ENCODE results near the gene ERRFI1. TPM values are rescaled to one million over a fixed set of nuclear protein-coding genes. Genes with fewer than 3 reads are reported as not detected.
A peak's percentile ranks its signal among the peaks of the same experiment; 100 is the strongest.
"Not testable (repeated sequence)": the region's sequence is repeated elsewhere in the genome, so short reads cannot be mapped to it uniquely, and the experiment has no call there.

The ERRFI1 gene
- 10 to 100 TPM; 20.7 to 26.0 (median 23.1) TPM for polyA plus RNA-seq (ENCODE audit: insufficient read length in 4 of 4)

- DNase-seq (ENCODE audit: low read depth in 4 of 4, low spot score in 3 of 4): peak; percentile 85 to 91 (median 86)
Observed at GRCh38 chr1:8026153-8026975, at the start of gene ERRFI1. TSS of gene ERRFI1 (minus strand) at chr1:8026309. CDS start at chr1:8015619, 10,690 bp downstream.

- DNase-seq (ENCODE audit: low read depth in 4 of 4, low spot score in 3 of 4): no peak
Observed at GRCh38 chr1:8075511-8076051, 49.5 kb upstream of the ERRFI1 start.

- DNase-seq (ENCODE audit: low read depth in 4 of 4, low spot score in 3 of 4): no peak
Observed at GRCh38 chr1:8073112-8073855, 47.2 kb upstream of the ERRFI1 start.

- DNase-seq (ENCODE audit: low read depth in 4 of 4, low spot score in 3 of 4): peak in 3 of 4 donors; percentile 65 to 71 (median 69)
Observed at GRCh38 chr1:8070381-8070811, 44.3 kb upstream of the ERRFI1 start.

GRCh38 chr1:8069614-8070320 is 43.7 kb upstream of the ERRFI1 start:
- DNase-seq (ENCODE audit: low read depth in 4 of 4, low spot score in 3 of 4): not testable (repeated sequence)

GRCh38 chr1:8065369-8065768 is 39.3 kb upstream of the ERRFI1 start:
- DNase-seq (ENCODE audit: low read depth in 4 of 4, low spot score in 3 of 4): no peak

- DNase-seq (ENCODE audit: low read depth in 4 of 4, low spot score in 3 of 4): no peak
Observed at GRCh38 chr1:8063298-8064036, 37.4 kb upstream of the ERRFI1 start.

- DNase-seq (ENCODE audit: low read depth in 4 of 4, low spot score in 3 of 4): no peak
Observed at GRCh38 chr1:8062861-8063260, 36.8 kb upstream of the ERRFI1 start.

- DNase-seq (ENCODE audit: low read depth in 4 of 4, low spot score in 3 of 4): no peak
Observed at GRCh38 chr1:8061673-8062386, 35.7 kb upstream of the ERRFI1 start.

- DNase-seq (ENCODE audit: low read depth in 4 of 4, low spot score in 3 of 4): no peak
Observed at GRCh38 chr1:8061210-8061609, 35.1 kb upstream of the ERRFI1 start.

GRCh38 chr1:8059161-8059622 is 33.1 kb upstream of the ERRFI1 start:
- DNase-seq (ENCODE audit: low read depth in 4 of 4, low spot score in 3 of 4): no peak

- DNase-seq (ENCODE audit: low read depth in 4 of 4, low spot score in 3 of 4): not testable (repeated sequence)
Observed at GRCh38 chr1:8057779-8058178, 31.7 kb upstream of the ERRFI1 start.

- DNase-seq (ENCODE audit: low read depth in 4 of 4, low spot score in 3 of 4): no peak
Observed at GRCh38 chr1:8055973-8056372, 29.9 kb upstream of the ERRFI1 start.

- DNase-seq (ENCODE audit: low read depth in 4 of 4, low spot score in 3 of 4): no peak
Observed at GRCh38 chr1:8053878-8054567, 27.9 kb upstream of the ERRFI1 start.

GRCh38 chr1:8051650-8052049 is 25.5 kb upstream of the ERRFI1 start:
- DNase-seq (ENCODE audit: low read depth in 4 of 4, low spot score in 3 of 4): no peak

GRCh38 chr1:8049229-8049628 is 23.1 kb upstream of the ERRFI1 start:
- not testable (repeated sequence) for DNase-seq (ENCODE audit: low read depth in 4 of 4, low spot score in 3 of 4)

- DNase-seq (ENCODE audit: low read depth in 4 of 4, low spot score in 3 of 4): no peak
Observed at GRCh38 chr1:8047686-8048445, 21.8 kb upstream of the ERRFI1 start.

GRCh38 chr1:8047112-8047511 is 21.0 kb upstream of the ERRFI1 start:
- DNase-seq (ENCODE audit: low read depth in 4 of 4, low spot score in 3 of 4): no peak
